SH-SY5Y (cell line): ENCODE data around the gene DUSP21.

Source experiments
- GATA2 ChIP-seq: IDR thresholded peaks from 2 replicates; pipeline ENCODE4 v1.6.1; 2011; ENCODE audit warnings: mild to moderate bottlenecking, low read depth, low read length
- GATA3 ChIP-seq: IDR thresholded peaks from 2 replicates; pipeline ENCODE4 v1.6.1; 2011; ENCODE audit warnings: low read depth, mild to moderate bottlenecking, low read length, moderate library complexity

DNA sequence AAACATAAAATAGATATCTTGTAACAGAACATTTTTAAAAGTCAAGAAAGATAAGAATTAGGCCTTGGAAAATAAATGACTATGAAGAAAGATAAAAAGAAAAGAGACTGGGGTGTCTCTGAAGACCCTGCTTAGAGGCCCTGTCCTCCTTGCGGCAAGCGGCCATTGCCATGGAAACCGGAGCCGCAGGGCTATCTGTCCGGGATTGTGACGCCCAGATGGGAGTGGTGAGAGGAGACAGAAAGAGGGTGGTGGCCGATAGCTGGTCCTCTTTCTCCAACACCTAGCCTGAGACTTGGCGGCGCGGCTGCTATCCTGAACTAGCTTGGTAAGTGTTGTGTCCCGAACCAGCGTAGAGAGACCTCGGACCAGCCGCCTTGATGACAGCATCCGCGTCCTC, at the start of gene DUSP21:
- no peak for TF ChIP-seq GATA3
- no peak for TF ChIP-seq GATA2
